ENCODE measurements around the gene LRRC59.

Gene LRRC59

GRCh38 chr17:50426814-50427787, 29.8 kb upstream of the LRRC59 start:
- H3K27ac ChIP-seq = peak overlapping the region; percentile 50
- 0 out of 2 replicates have a peak, but pooled peaks have one; percentile 21 for TF ChIP-seq CTCF (conservative IDR thresholded peaks at IDR 0.05)

GRCh38 chr17:50426472-50426782, 29.1 kb upstream of the LRRC59 start:
- peak overlapping the region; percentile 50 for H3K27ac ChIP-seq
- no peak for TF ChIP-seq CTCF (conservative IDR thresholded peaks at IDR 0.05)

- peak within 1 kb of the TSS; percentile 50 for H3K27ac ChIP-seq
- no peak for TF ChIP-seq CTCF (conservative IDR thresholded peaks at IDR 0.05)
Observed at GRCh38 chr17:50425682-50426471, 28.6 kb upstream of the LRRC59 start, which contains the start of gene ACSF2. ACSF2 (plus strand) TSS chr17:50426218; CDS start chr17:50426262, 44 bp downstream.

GRCh38 chr17:50424996-50425681, 27.8 kb upstream of the LRRC59 start:
- TF ChIP-seq CTCF (conservative IDR thresholded peaks at IDR 0.05) = no peak

GRCh38 chr17:50424246-50424995, 27.1 kb upstream of the LRRC59 start:
- H3K27ac ChIP-seq = no peak overlapping the region
- TF ChIP-seq CTCF (conservative IDR thresholded peaks at IDR 0.05) = no peak

More at GRCh38 chr17:50424996-50425681, 27.8 kb upstream of the LRRC59 start:
- H3K27ac ChIP-seq = peak overlapping the region; percentile 50; the same call in 1 of the 2 replicates

- H3K27ac ChIP-seq = no peak overlapping the region
- no peak for TF ChIP-seq CTCF (conservative IDR thresholded peaks at IDR 0.05)
Observed at GRCh38 chr17:50423553-50424159, 26.3 kb upstream of the LRRC59 start.

Measured in VCaP (cell line).